CD4-positive, alpha-beta T cell (primary cell): ENCODE results near the gene LDLRAD4. TPM values are rescaled to one million over a fixed set of nuclear protein-coding genes. Genes with fewer than 3 reads are reported as not detected.

Source experiments
- ATAC-seq: fragments of 200-7000 bp; cut with Tn5 transposase; one replicate; pipeline ENCODE4 v1.10.0; 2022; ENCODE audit warnings: mild to moderate bottlenecking; ENCODE audit not compliant: poor library complexity
- CTCF ChIA-PET: fragments of 350-600 bp; sonication (Branson Sonifier 250); formaldehyde crosslinking; loops from one replicate; lab custom pipeline; 2021; ENCODE audit warnings: antibody characterized with exemption, inconsistent platforms; lab: Charles Lee
- POLR2A ChIA-PET: fragments of 350-600 bp; sonication (Branson Sonifier 250); formaldehyde crosslinking; loops from one replicate; lab custom pipeline; 2021; ENCODE audit warnings: antibody characterized with exemption, inconsistent platforms; lab: Charles Lee
- DNase-seq, 14 experiments: peaks; one replicate each; pipeline ENCODE4 v3.0.0-alpha.2; 2013 to 2020; ENCODE audit warnings: mixed read lengths in 2 of 14
- H3K27ac ChIP-seq, 2 donors: one replicate each; pipeline versions ENCODE4 v1.5.1 to v1.7.0; 2013; ENCODE audit warnings: low read length in 2 of 2, low read depth in 1 of 2, mild to moderate bottlenecking in 1 of 2
- H3K27me3 ChIP-seq, 2 experiments: 1 replicate in 1 of 2; 2 replicates in 1 of 2; pipeline versions ENCODE4 v1.6.1 to v1.7.0; 2013; ENCODE audit warnings: low read length in 2 of 2, control low read depth in 1 of 2, mild to moderate bottlenecking in 1 of 2, moderate library complexity in 1 of 2; ENCODE audit not compliant: insufficient read depth in 2 of 2, control insufficient read depth in 1 of 2
- H3K36me3 ChIP-seq: one replicate; pipeline ENCODE4 v1.6.1; 2013; ENCODE audit warnings: low read length, control low read depth; ENCODE audit not compliant: insufficient read depth
- H3K4me1 ChIP-seq: one replicate; pipeline ENCODE4 v1.6.1; 2013; ENCODE audit warnings: low read length, control low read depth; ENCODE audit not compliant: insufficient read depth
- H3K4me3 ChIP-seq: one replicate; pipeline ENCODE4 v1.5.1; 2013; ENCODE audit warnings: mild to moderate bottlenecking, low read length, moderate library complexity
- H3K9me3 ChIP-seq, 2 experiments: 1 replicate in 1 of 2; 2 replicates in 1 of 2; pipeline versions ENCODE4 v1.6.1 to v1.7.0; 2013; ENCODE audit warnings: low read length in 2 of 2, mild to moderate bottlenecking in 2 of 2, control low read depth in 1 of 2, moderate library complexity in 1 of 2; ENCODE audit not compliant: control insufficient read depth in 1 of 2, insufficient read depth in 1 of 2
- H3K27ac Mint-ChIP-seq: one replicate; pipeline ENCODE4 v1.8.0; 2020; ENCODE audit warnings: mixed read lengths
- H3K27me3 Mint-ChIP-seq: one replicate; pipeline ENCODE4 v1.8.0; 2021; ENCODE audit warnings: mixed read lengths
- H3K36me3 Mint-ChIP-seq: one replicate; pipeline ENCODE4 v1.8.0; 2021; ENCODE audit warnings: low read depth, mixed read lengths
- H3K4me1 Mint-ChIP-seq: one replicate; pipeline ENCODE4 v1.8.0; 2021; ENCODE audit warnings: low read depth, mixed read lengths
- H3K4me3 Mint-ChIP-seq: one replicate; pipeline ENCODE4 v1.8.0; 2020; ENCODE audit warnings: mild to moderate bottlenecking, mixed read lengths
- H3K9me3 Mint-ChIP-seq: one replicate; pipeline ENCODE4 v1.8.0; 2020; ENCODE audit warnings: mixed read lengths
- CTCF ChIP-seq: fragments of 200-600 bp; IDR thresholded peaks from one replicate; pipeline ENCODE4 v1.8.0; 2022; ENCODE audit warnings: antibody characterized with exemption, mild to moderate bottlenecking
- intact Hi-C, 2 experiments: fragments of 100-400 bp; cut with DNase I in 1 of 2; cut with micrococcal nuclease in 1 of 2; formaldehyde crosslinking; loops; one replicate each; pipeline versions ENCODE4 v1.15.1 to v1.9.0; 2023 to 2025; cut with DNase I, micrococcal nuclease
- total RNA-seq, 174 experiments: library from RNA in 2 of 174; stranded (reverse) in 2 of 174; gene quantifications; one replicate each; pipeline ENCODE4 v1.2.3 and lab custom pipeline; 2021 to 2026

LDLRAD4 gene
- total RNA-seq, 2 experiments from 2014 or later, result 51.9 to 52.7 TPM

GRCh38 chr18:13364721-13365205 lies 146.2 kb downstream of the LDLRAD4 start:
- Mint-ChIP-seq H3K9me3 (no peaks in the 10 kb centered on the region), H3K27me3 (no peaks in the 10 kb centered on the region), H3K27ac (no peak overlapping the region), H3K4me3 (no peak overlapping the region), H3K36me3 (no peaks in the 10 kb centered on the region), H3K4me1 (peaks cover 18% of the 10 kb centered on the region)
- Histone ChIP-seq H3K4me3 (no peak overlapping the region), H3K27ac (no peak overlapping the region), H3K27me3 (no peaks in the 10 kb centered on the region), H3K9me3 (no peaks in the 10 kb centered on the region), H3K36me3 (no peaks in the 10 kb centered on the region), H3K4me1 (peaks cover 8% of the 10 kb centered on the region)
- intact Hi-C loops, result no loop called here
- no peak for ATAC-seq
- ChIA-PET CTCF (interaction anchor here (0.8 kb wide), 1 partner anchor 149 kb away, joined by 3 read pairs; no protein-coding TSS in a partner anchor), POLR2A (interaction anchor here (0.7 to 1.4 kb wide), 3 partner anchors 10 to 12 kb away, joined by 3 to 4 read pairs (median 3); no protein-coding TSS in a partner anchor)
- TF ChIP-seq CTCF, result no peak
- no peak for DNase-seq

- POLR2A ChIA-PET, result no interaction called here
- Histone ChIP-seq H3K27ac (no peak overlapping the region), H3K9me3 (no peaks in the 10 kb centered on the region), H3K27me3 (no peaks in the 10 kb centered on the region), H3K4me1 (peaks cover 18% of the 10 kb centered on the region), H3K4me3 (no peak overlapping the region), H3K36me3 (no peaks in the 10 kb centered on the region)
- H3K9me3 Mint-ChIP-seq, result no peaks in the 10 kb centered on the region
- no peak for TF ChIP-seq CTCF
- intact Hi-C loops, result no loop called here
- no peaks in the 10 kb centered on the region for H3K27me3 Mint-ChIP-seq
- CTCF ChIA-PET, result no interaction called here
- ATAC-seq (no peak), DNase-seq (no peak)
- H3K36me3 Mint-ChIP-seq, result no peaks in the 10 kb centered on the region
- H3K4me3 Mint-ChIP-seq, result no peak overlapping the region
- no peak overlapping the region for H3K27ac Mint-ChIP-seq
- peaks cover 26% of the 10 kb centered on the region for H3K4me1 Mint-ChIP-seq
Measured at GRCh38 chr18:13366131-13366530, 147.6 kb downstream of the LDLRAD4 start.

GRCh38 chr18:13366541-13366940 lies 148.0 kb downstream of the LDLRAD4 start:
- DNase-seq (no peak), ATAC-seq (no peak)
- Mint-ChIP-seq H3K27me3 (no peaks in the 10 kb centered on the region), H3K36me3 (no peaks in the 10 kb centered on the region), H3K9me3 (no peaks in the 10 kb centered on the region), H3K4me1 (peaks cover 30% of the 10 kb centered on the region), H3K4me3 (no peak overlapping the region), H3K27ac (no peak overlapping the region)
- CTCF ChIA-PET, result no interaction called here
- H3K27ac ChIP-seq, result no peak overlapping the region
- no peak overlapping the region for H3K4me3 ChIP-seq
- no peak for TF ChIP-seq CTCF
- POLR2A ChIA-PET, result no interaction called here
- peaks cover 21% of the 10 kb centered on the region for H3K4me1 ChIP-seq
- intact Hi-C loops, result no loop called here
- H3K36me3 ChIP-seq, result no peaks in the 10 kb centered on the region
- H3K27me3 ChIP-seq, result no peaks in the 10 kb centered on the region
- no peaks in the 10 kb centered on the region for H3K9me3 ChIP-seq
